GM19035 (cell line): Measurements from ENCODE around the gene NEK8.

Source experiments
- ATAC-seq: cut with Tn5 transposase; IDR thresholded peaks from one replicate; pipeline ENCODE4 v1.9.1; 2021; ENCODE audit not compliant: unreplicated experiment

The NEK8 gene

DNA sequence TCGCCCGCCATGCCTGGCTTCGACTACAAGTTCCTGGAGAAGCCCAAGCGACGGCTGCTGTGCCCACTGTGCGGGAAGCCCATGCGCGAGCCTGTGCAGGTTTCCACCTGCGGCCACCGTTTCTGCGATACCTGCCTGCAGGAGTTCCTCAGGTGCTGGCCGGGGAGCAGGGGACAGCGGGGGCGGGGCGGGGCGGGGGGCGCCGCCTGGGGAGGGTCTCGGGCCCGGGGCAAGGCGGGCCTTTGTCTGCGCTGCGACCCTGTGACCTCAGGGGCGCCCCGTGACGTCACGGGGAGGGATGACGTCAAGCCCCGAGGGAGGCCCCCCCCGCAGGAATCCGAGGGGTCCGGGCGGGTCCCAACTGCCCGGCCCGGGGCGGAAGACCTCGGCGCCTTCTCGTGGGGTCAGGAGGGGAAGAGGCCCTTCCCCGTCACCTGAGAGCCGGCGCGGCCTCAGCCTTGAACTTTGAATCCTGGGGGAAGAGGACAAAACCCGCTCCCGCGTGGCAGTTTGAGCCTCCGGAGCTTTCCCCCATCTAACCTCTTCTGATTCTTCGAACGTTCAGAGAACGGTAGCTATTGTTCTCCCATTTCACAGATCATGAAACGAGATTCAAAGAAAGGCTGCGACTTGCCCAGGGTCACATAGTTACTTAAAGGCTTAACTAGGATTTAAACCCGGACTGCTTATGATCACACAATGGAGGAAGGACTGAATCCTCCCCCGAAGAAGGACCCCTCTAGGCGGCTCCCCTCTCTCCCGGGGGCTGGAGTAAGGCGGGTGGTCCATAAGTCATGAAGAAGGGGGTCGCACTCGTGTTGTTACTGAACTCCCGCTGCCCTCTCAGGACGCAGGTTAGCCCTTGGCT is 15.8 kb downstream of the NEK8 start:
- peak; percentile 33 for ATAC-seq

DNA sequence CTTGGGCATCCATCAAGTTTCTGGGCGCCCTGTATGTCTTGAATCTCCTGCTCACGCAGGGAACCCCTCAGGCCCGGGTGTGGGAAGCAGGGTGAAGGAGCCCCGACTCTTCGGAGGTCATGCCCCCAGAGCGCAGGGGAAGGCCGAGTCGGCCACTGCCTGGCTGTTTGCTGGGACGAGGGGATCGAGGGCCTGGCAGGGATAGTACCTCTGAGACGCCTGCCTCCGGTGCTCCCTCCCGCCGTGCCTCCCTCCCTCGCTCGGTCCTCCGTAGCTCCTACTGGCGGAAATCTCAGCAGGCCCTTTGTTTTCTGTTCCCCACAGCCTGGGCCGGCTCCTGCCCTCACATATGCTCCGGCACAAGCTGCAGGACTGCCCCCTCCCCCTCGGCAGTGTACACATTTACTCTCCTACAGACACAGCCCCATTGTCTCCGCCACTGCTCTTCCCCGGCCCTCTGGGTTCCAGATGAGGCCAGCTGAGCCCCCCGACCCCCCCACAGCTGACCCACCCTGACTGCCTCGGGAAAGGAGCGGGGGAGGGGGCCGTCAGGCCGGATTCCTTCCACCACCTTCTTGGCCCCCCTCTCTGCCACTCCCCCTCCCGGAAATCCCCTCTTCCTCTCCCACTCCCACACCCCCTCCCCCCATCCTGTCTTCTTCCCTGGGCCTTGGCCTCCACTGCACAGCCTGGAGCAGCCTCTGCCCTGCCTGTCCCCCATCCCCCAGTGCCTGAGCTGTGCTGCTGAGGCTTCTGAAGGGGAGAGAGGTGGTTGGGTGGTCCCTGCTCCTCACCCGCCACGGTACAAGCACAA is 16.6 kb downstream of the NEK8 start:
- no peak for ATAC-seq

DNA sequence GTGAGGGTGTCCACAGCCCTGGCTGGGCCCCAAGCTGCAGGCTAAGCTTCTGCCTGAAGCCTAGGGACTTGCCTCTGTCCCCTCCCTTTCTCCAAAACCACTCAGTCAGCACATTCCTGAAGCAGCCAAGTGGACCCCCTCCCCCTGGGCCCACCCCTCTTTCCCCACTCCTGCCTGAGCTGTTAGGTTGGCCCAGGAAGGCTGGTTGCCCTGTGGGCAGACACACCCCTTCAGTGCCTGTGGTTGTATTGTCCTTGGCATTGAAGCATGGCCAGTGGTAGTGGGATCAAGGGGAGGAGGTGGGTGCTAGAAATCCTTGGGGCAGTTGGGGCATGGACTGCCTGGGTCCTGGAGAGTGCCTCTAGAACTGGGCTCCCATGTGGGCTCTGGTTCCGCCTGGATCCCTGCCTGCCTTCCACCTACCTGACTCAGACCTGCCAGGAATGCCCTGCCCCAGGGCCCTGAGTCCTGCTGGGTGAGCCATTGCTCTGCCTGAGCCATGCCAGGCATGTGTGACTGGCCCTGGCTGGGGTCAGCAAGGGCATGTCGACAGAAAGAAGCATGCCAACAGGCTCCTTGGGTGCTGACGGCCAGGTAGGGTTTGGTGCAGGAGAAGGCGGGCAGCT is 17.3 kb downstream of the NEK8 start:
- no peak for ATAC-seq

DNA sequence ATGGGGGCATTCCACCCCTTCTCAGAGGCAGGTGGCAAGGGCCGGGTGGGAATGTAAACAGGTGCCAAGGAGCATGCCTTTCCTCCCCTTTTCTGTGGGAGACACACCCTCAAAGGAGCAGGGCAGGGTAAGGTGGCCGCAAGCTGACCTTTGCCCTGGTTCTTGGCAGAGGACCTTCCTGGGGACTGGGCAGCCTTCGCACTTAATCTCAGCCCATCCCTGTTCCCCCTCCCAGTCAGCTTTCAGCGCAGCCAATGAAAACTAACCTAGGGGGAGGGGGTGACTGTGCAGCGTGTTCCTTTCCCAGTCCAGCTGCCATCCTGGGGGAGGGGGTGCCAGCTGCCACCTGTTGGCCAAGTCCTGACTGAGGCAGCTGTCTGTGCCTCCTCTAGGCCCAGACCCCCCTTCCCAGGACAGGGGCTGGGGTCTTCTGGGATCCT is 18.0 kb downstream of the NEK8 start:
- ATAC-seq = no peak

DNA sequence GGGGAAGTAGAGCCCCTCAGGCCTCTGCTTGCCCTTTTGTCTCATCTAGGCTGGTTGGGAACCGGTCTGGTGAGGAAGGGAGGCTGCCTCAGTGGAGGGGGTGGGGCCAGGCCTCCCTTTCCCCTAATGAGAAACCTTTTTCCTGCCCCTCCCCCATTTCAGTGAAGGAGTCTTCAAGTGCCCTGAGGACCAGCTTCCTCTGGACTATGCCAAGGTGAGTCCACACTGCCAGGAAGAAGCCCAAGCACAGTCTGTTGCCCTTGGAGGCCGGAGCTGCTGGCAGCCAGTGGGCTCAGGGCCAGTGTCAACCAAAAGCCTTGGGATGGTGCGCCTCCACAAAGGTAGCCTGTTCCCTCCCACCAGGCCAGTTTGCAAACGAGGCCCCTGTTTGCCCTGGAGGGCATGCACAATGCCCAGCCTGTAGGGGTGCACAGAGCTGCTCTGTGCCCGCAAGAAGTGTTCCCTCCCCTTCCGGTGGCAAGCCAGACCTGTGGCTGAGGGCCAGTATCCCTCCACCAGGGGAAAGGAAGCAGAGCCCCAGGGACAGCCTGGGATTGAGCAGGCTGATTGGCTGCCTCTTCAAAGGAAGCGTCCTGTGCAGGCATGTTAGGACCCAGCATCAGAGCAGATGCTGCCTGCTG is 18.6 kb downstream of the NEK8 start:
- no peak for ATAC-seq

DNA sequence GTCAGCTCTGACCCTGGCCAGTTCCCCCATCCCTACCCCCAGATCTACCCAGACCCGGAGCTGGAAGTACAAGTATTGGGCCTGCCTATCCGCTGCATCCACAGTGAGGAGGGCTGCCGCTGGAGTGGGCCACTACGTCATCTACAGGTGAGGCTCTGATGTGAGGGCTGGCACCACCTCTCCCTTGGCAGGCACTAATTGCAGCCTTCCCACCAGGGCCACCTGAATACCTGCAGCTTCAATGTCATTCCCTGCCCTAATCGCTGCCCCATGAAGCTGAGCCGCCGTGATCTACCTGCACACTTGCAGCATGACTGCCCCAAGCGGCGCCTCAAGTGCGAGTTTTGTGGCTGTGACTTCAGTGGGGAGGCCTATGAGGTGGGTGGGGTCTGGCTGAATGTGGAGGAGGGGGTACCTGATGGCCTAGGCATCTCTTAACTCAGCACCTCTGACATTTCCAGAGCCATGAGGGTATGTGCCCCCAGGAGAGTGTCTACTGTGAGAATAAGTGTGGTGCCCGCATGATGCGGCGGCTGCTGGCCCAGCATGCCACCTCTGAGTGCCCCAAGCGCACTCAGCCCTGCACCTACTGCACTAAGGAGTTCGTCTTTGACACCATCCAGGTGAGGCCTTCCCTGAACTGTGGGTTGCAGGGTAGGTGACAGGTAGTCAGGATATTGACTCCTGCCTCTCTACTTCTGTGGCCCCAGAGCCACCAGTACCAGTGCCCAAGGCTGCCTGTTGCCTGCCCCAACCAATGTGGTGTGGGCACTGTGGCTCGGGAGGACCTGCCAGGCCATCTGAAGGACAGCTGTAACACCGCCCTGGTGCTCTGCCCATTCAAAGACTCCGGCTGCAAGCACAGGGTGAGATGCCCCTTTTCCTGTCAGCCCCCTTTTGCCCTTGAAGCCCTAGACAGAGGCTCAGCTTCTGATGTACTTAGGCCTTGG is 19.5 kb downstream of the NEK8 start:
- no peak for ATAC-seq

DNA sequence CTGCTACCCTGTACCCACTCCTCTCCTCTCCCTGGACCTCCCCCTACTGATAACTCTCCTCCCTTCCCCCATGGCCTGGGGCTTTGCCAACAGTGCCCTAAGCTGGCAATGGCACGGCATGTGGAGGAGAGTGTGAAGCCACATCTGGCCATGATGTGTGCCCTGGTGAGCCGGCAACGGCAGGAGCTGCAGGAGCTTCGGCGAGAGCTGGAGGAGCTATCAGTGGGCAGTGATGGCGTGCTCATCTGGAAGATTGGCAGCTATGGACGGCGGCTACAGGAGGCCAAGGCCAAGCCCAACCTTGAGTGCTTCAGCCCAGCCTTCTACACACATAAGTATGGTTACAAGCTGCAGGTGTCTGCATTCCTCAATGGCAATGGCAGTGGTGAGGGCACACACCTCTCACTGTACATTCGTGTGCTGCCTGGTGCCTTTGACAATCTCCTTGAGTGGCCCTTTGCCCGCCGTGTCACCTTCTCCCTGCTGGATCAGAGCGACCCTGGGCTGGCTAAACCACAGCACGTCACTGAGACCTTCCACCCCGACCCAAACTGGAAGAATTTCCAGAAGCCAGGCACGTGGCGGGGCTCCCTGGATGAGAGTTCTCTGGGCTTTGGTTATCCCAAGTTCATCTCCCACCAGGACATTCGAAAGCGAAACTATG is 20.4 kb downstream of the NEK8 start:
- no peak for ATAC-seq

DNA sequence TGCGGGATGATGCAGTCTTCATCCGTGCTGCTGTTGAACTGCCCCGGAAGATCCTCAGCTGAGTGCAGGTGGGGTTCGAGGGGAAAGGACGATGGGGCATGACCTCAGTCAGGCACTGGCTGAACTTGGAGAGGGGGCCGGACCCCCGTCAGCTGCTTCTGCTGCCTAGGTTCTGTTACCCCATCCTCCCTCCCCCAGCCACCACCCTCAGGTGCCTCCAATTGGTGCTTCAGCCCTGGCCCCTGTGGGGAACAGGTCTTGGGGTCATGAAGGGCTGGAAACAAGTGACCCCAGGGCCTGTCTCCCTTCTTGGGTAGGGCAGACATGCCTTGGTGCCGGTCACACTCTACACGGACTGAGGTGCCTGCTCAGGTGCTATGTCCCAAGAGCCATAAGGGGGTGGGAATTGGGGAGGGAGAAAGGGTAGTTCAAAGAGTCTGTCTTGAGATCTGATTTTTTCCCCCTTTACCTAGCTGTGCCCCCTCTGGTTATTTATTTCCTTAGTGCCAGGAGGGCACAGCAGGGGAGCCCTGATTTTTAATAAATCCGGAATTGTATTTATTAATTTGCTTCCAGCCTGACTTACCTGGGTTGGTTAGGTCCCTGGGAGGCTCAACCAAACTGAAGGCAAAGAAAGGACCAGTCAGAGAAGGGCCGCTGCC is 21.1 kb downstream of the NEK8 start:
- ATAC-seq = no peak

DNA sequence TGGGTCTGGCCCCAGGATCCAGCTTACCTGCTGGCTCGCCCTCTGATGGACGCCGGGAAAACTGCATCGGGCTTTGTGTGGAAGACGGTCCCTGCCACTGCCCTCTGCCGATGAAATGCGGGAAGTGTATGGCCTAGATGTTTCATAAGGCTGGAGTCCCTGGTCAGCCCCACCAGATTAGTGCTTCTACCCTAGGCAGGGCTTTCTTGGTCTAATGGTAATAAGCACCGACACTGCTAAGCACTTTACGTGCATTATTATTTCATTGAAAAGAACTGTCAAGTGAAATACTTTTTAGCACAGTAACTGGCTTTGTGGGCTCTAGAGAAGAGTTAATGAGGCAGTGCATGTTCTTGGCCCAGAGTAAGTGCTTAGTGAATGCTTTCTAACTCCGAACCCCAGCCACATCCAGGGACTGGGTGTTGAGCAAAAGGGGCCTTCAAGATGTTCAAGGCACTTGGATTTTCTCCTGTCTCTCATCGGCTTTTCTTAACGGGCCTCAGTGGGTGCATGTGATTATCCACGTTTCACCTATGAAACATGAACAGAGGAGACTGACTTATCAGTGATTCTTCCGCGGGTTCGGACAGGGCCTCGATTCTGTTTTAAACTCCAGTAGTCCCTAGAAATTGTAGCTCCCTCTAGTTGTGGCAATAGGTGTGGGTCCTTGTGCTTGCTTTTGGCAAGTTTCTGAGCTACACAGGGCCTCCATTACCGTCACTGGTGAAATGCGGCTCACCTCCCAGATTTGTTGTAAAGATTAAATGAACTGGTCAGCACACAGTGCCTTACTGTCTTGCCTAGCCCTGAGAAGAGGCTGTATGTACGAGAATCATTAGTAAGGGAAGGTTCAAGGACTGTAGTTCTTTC is 21.8 kb downstream of the NEK8 start:
- ATAC-seq = peak; percentile 72

DNA sequence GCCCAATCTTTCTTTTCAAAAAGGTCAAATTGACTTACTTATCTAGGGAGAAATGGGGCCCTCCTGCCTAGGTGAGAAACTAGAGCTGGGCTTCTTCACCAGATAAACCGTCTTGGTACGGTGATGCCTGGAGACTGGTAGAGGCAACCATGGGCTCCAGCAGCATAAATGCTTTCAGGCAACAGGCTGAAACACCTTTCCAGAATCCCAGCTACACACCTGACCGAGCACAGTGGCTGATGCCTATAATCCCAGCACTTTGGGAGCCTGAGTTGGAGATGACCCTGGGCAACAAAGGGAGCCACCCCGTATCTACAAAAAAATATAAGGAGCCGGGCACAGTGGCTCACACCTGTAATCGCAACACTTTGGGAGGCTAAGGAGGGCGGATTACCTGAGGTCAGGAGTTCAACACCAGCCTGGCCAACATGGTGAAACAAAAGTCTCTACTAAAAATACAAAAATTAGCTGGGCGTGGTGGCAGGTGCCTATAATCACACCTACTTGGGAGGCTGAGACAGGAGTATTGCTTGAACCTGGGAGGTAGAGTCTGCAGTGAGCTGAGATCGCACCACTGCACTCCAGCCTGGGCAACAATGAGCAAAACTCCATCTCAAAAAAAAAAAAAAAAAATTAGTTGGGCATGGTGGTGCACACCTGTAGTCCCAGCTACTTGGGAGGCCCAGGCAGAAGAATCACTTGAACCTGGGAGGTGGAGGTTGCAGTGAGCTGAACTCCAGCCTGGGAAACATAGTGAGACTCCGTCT is 23.2 kb downstream of the NEK8 start:
- ATAC-seq = no peak

DNA sequence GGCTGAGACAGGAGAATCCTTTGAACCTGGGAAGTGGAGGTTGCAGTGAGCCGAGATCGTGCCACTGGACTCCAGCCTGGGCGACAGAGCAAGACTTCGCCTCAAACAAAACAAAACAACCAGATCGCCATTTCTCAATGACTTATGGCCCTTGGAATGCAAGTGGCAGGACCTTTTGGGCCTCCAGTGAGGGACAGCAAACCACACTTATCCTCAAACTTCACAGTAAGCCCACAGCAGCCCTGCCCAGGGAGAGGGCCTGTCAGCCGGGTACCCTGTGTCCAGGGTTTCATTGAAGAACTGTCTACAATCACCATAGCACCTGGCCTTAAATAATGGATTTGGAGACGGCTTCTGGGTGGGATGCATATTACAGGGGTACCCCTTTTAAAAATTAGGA is 26.9 kb downstream of the NEK8 start:
- ATAC-seq = no peak

DNA sequence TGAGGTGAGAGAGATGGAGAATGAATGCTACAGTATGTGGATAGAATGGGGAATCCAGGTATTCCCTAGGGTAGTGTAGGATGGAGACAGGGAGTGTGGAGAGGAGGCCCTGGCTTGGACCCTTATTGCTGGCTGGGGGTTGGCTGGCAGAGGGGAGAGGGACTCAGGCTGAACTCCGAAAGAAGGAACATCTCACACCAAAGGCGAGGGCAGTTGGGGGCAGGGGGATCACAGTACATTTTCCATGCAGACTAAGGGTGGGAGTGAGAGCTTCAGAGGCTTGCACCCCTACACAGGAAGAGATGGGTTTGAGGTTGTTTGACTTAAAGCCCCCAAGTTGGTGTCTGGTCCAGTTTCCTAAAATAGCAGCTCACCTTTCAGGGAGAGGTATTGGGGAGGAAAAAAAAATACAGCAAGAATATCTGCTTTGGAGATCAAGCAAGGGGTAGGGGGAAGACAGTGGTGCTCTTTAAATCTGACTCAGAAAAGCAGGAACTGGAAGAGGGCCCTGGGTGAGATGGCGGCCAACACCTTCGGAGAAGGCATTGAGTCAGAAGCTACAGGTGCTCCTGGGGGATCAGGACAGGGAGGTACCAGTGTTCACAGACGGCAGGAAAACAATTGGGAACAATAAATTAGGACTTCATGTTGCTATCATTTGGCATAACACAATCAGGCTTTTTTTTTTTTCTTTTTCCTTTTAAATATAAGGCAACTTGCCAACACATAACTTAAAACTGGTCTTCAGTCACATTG is 27.6 kb downstream of the NEK8 start:
- ATAC-seq = no peak

DNA sequence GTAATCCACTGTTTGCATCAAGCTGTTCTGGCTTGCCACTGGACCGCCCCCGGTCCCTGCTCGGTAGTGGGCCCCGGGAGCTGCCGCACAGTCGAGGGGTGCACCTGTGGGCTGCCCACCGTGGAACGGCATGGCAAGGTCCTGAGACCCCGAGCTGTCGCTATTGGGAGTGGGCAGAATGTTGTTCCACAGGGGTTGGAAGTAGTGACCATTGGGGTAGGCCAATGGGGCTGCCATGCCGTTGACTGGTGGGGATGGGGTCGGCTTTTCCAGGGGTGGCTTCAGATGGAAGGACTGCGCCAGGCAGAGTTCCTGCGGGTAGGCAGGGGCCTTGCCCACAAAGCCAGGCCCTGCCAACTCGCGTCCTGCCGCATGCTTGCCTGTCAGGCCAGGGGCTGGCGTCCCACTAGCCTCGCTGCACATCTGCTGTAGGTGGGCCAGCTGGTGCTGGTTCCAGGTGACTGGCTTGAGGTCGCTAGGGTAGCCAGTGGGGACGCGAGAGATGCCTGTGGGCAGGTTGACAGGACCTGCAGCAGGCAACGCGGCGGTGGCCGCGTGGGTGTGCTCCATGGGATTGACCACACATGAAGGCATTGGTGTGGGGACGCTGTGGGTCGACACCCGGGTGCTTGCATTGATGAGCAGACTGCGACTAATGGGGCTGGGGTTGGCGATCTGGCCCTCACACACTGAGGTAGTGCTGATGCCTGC is 30.0 kb downstream of the NEK8 start:
- ATAC-seq = no peak

DNA sequence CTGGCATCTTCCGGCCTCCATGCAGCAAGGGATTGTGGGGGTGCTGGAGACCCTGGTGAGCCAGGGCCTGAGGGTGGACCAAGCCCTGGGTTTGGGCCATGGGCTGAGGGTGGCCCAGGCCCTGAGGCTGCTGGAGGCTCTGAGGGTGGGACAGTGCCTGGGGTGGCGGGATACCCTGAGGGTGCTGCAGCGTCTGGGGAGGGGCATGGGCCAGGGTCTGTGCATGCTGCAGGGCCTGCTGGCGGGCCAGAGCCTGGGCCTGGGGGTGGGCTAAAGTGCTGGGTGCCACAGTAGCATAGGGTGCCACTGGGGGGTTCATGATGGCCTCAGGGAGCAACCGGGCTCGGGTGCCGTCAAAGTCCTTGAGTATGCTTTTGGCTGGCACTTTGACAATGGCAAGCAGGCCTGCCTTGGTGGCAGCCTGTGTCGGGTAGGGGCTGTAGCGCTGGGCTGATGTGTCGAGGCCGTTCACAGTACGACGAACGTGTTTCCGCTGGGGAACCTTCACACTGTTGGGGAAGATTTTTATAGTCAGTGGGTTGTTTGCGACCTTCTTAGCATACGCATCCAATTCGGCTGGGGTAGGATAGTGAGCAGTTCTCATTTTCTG is 30.8 kb downstream of the NEK8 start:
- ATAC-seq = no peak
